BE2C (cell line): ENCODE measurements around the gene USH2A.

Experiments
- DNase-seq: peaks from one replicate; pipeline ENCODE4 v3.0.0-alpha.2; 2020
- H3K27me3 ChIP-seq: fragments of 250-450 bp; sonication (Bioruptor Pico); 2 replicates; pipeline ENCODE4 v1.5.1; 2020; ENCODE audit warnings: mild to moderate bottlenecking
- H3K36me3 ChIP-seq: fragments of 250-450 bp; sonication (Bioruptor Pico); 2 replicates; pipeline ENCODE4 v1.5.1; 2020; ENCODE audit warnings: mild to moderate bottlenecking
- H3K4me1 ChIP-seq: fragments of 250-450 bp; sonication (Bioruptor Pico); 2 replicates; pipeline ENCODE4 v1.5.1; 2020
- H3K4me3 ChIP-seq: 2 replicates; pipeline ENCODE4 v1.5.1; 2011; ENCODE audit warnings: low read depth, low read length
- H3K9me3 ChIP-seq: fragments of 250-450 bp; sonication (Bioruptor Pico); 2 replicates; pipeline ENCODE4 v1.5.1; 2020
- CTCF ChIP-seq: IDR thresholded peaks from 2 replicates; pipeline ENCODE4 v1.5.1; 2012; ENCODE audit warnings: mild to moderate bottlenecking, low read depth, low read length

Gene USH2A

GRCh38 chr1:216246577-216247203, 176.6 kb downstream of the USH2A start:
- Histone ChIP-seq H3K4me1 (peaks cover 3% of the 10 kb centered on the region), H3K4me3 (no peak overlapping the region), H3K27me3 (no peaks in the 10 kb centered on the region), H3K36me3 (no peaks in the 10 kb centered on the region), H3K9me3 (no peaks in the 10 kb centered on the region)
- DNase-seq = no peak
- TF ChIP-seq CTCF = no peak

GRCh38 chr1:216238844-216239243, 184.4 kb downstream of the USH2A start:
- Histone ChIP-seq H3K9me3 (no peaks in the 10 kb centered on the region), H3K27me3 (no peaks in the 10 kb centered on the region), H3K36me3 (no peaks in the 10 kb centered on the region), H3K4me1 (peaks cover 16% of the 10 kb centered on the region), H3K4me3 (no peak overlapping the region)
- DNase-seq = no peak
- no peak for TF ChIP-seq CTCF

GRCh38 chr1:216237927-216238542, 185.2 kb downstream of the USH2A start:
- Histone ChIP-seq H3K4me1 (peaks cover 16% of the 10 kb centered on the region), H3K4me3 (no peak overlapping the region), H3K27me3 (no peaks in the 10 kb centered on the region), H3K9me3 (no peaks in the 10 kb centered on the region), H3K36me3 (no peaks in the 10 kb centered on the region)
- DNase-seq = no peak
- no peak for TF ChIP-seq CTCF

GRCh38 chr1:216224233-216224632, 199.0 kb downstream of the USH2A start:
- no peak for TF ChIP-seq CTCF
- Histone ChIP-seq H3K9me3 (no peaks in the 10 kb centered on the region), H3K4me1 (peaks cover 9% of the 10 kb centered on the region), H3K4me3 (no peak overlapping the region), H3K36me3 (no peaks in the 10 kb centered on the region), H3K27me3 (no peaks in the 10 kb centered on the region)
- no peak for DNase-seq

GRCh38 chr1:216223486-216223885, 199.8 kb downstream of the USH2A start:
- no peak for TF ChIP-seq CTCF
- no peaks in the 10 kb centered on the region for H3K9me3 ChIP-seq
- H3K36me3 ChIP-seq = no peaks in the 10 kb centered on the region
- no peaks in the 10 kb centered on the region for H3K27me3 ChIP-seq
- H3K4me3 ChIP-seq = no peak overlapping the region
- peak; percentile 20 for DNase-seq
- peaks cover 9% of the 10 kb centered on the region for H3K4me1 ChIP-seq

- H3K9me3 ChIP-seq = no peaks in the 10 kb centered on the region
- DNase-seq = no peak
These were observed 201.0 kb downstream of the USH2A start for GRCh38 chr1:216222288-216222687.

More at GRCh38 chr1:216222288-216222687, 201.0 kb downstream of the USH2A start:
- no peaks in the 10 kb centered on the region for H3K27me3 ChIP-seq
- peaks cover 9% of the 10 kb centered on the region for H3K4me1 ChIP-seq
- no peak for TF ChIP-seq CTCF
- no peak overlapping the region for H3K4me3 ChIP-seq
- H3K36me3 ChIP-seq = no peaks in the 10 kb centered on the region
